NCI-H524 treated with DMSO at 0.1 percent for 48 hours (cell line): ENCODE measurements around the gene GHR.
"Not testable (repeated sequence)": the region's sequence is repeated elsewhere in the genome, so short reads cannot be mapped to it uniquely, and the experiment has no call there.

Experiments used
- DNase-seq: peaks from one replicate; lab custom pipeline; 2025; lab: John Stamatoyannopoulos, UW

GHR gene

DNA sequence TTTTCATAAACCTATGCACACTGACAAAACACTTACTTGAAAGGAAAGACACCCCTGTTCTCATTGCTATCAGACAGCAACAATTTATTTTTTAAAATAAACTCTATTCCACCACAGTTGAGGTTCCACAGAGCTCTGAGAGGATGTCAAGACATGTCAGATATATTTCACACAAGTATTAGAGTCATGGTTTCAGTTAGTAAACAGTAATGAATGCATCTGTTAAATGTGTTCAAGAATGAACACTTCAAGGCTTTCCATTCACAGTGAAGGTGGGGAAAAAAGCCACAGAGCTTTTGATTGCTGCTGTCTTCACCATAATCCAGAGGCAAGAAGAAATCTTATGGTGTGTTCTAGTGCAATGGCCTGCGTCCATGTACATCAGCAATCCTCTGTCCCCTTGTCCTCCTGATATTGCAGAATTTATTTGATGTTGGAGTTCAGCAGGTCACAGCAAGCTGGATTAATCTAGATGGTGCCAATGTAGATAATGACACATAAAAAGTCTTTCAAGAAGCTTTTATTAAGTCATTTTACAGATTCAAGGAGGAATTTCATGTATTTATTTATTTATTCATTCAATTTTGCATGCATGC, 146.8 kb downstream of the GHR start:
- DNase-seq, result no peak

GRCh38 chr5:42570966-42571960, 148.0 kb downstream of the GHR start:
- no peak for DNase-seq

GRCh38 chr5:42572313-42572712, 149.1 kb downstream of the GHR start:
- no peak for DNase-seq

- DNase-seq, result no peak
Measured at GRCh38 chr5:42573386-42573785, 150.1 kb downstream of the GHR start.

- not testable (repeated sequence) for DNase-seq
Measured at GRCh38 chr5:42575914-42576313, 152.7 kb downstream of the GHR start.

GRCh38 chr5:42578901-42579300, 155.7 kb downstream of the GHR start:
- not testable (repeated sequence) for DNase-seq

GRCh38 chr5:42579320-42579719, 156.1 kb downstream of the GHR start:
- DNase-seq, result no peak

- DNase-seq, result no peak
Measured at GRCh38 chr5:42581845-42582244, 158.6 kb downstream of the GHR start.

GRCh38 chr5:42582723-42583122, 159.5 kb downstream of the GHR start:
- no peak for DNase-seq

- DNase-seq, result no peak
Measured at GRCh38 chr5:42583322-42583721, 160.1 kb downstream of the GHR start.

DNA sequence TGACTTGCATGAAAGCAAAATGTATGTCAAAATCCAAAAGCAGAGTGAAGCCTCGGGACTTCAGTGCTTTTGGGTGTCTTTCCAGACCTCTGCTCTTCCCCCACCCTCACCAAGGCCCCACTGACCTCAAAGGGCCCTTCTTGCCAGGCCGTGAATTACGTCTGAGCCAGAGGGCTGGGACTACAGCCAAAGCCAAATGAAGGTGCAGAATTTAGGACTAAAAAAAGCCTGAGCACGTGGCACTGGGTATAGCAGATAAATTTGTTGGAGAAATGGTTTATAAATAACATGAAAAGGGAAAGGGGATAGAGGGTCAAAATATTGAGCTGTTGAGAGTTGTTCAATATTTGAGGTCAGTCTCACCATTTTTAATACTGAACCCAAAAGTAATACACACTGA, 163.4 kb downstream of the GHR start:
- no peak for DNase-seq

DNA sequence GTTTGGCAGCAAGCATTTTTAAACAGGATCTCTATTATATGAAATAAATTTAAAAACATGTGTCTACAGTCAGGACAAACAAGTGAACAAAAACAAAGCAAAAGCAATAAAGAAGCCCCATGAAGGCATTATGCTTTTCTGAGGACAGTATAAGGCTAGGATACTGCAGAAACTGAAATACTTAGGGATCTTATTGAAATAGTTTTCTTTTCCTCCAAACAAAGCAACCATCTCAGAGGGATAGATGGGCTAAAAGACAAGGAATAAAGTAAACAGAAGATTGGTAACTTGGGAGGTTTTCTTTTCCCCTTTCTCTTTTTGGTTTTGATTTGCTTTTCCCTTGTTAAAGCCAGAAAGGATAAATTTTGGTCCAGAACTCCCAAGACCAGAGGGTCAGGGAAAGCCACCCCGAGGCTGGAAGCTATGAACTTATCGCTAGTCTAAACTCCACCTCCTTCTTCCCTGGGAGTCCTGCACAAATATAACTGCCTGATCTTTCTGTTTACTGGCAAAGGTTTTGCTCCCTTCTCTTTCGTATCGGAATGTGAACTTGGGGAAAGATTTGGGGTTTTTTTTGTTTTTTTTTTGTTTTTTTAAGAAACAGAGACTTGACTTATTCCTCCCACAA, 164.0 kb downstream of the GHR start:
- DNase-seq, result no peak

- DNase-seq, result no peak
Measured at GRCh38 chr5:42590566-42590965, 167.3 kb downstream of the GHR start.

- no peak for DNase-seq
Measured at GRCh38 chr5:42591015-42591414, 167.8 kb downstream of the GHR start.

GRCh38 chr5:42592401-42593140, 169.3 kb downstream of the GHR start:
- no peak for DNase-seq

- DNase-seq, result no peak
Measured at GRCh38 chr5:42593591-42593990, 170.4 kb downstream of the GHR start.

- DNase-seq, result peak; percentile 97
Measured at GRCh38 chr5:42595597-42595996, 172.4 kb downstream of the GHR start.

DNA sequence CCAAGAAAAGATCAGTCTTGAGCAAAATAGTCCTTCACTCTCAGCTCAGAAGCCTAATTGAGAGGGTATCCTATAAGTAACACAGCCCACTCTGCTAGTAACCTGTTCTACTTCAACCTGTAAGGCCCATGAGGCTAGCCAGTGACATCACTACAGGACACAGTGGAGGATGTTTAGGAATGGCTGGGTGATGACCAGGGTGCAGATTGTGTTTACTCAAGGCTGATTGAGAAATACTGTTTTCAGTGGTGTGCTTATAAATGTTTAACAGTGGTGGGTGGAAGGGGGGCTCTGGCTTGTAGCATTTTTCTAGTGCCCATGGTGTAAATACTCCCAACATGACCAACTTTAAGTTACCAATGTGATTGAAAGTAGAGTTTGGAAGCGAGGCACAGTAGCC, 173.6 kb downstream of the GHR start:
- no peak for DNase-seq

DNA sequence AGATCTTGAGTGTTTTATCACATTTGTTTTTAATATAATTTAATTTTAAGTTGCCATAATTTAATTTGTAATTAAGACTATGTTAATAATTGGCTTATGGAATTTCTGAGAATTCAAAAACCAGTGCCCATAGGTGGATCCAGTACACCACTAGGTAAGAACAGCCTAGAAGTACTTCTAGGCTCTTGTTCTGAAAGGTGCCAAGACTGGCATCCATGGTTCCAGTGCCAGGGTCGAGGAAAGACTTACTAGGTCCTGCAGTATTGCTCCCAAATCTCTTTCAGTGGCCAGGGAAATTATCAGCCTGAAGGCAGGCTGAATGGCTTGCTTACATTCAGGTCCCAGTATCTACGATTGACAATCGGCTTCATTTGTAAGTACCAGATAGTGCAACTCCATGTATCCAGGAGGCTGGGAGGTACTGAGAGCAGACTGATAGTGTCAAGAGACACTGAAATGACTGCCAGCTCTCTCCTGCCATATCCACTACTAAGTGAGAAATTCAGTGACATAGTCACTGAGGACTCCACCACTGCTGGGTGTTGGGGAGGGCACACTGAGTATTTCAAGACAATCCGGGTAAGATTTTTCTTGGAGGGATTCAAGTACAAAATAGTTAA, 174.2 kb downstream of the GHR start:
- DNase-seq, result no peak

DNA sequence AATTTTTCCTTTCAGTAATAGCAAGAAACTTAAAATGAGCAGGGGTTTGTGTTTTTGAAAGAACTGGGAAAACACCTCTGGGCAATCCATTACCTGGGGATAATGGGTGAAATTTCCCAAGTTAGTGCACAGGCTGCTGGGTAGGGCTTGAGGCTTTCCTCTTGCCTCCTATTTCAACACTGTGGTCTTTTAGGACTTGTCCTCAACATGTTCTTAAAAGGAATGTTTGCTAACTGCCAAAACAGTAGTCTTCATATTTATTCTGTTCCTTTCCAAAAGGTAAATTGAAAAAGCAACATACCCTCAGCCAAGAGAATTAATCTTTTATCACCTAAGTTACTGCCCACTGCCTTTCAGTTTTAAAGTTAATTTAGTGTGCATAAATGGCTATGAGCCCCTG, 175.1 kb downstream of the GHR start:
- no peak for DNase-seq

DNA sequence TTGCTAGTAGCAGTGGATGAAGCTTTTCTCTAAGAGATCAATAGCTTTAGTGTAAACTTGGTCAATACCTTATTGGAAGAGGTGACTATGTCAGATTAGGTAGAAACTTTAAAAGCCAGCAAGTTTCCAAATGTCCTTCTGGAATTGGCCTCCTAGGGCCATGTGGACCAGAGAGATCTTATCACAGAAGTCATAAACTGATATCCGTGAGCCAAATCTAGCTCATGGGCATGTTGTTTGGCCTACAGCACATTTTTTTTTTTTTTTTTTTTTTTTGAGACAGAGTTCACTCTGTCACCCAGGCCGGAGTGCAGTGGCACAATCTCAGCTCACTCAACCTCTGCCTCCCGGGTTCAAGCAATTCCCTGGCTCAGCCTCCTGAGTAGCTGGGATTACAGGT, 175.9 kb downstream of the GHR start:
- no peak for DNase-seq

GRCh38 chr5:42600441-42600840, 177.2 kb downstream of the GHR start:
- DNase-seq, result no peak
